WERI-Rb-1 (cell line): ENCODE measurements around the gene DTYMK.

Experiments used
- DNase-seq: peaks from one replicate; pipeline ENCODE4 v3.0.0-alpha.2; 2020
- H3K27ac ChIP-seq: fragments of 250-450 bp; sonication (Bioruptor Pico); 2 replicates; pipeline ENCODE4 v1.5.1; 2020; ENCODE audit warnings: mild to moderate bottlenecking, moderate library complexity
- H3K27me3 ChIP-seq: fragments of 250-450 bp; sonication (Bioruptor Pico); 2 replicates; pipeline ENCODE4 v1.5.1; 2021; ENCODE audit warnings: mild to moderate bottlenecking, low read depth, moderate library complexity; ENCODE audit not compliant: insufficient read depth, severe bottlenecking
- H3K36me3 ChIP-seq: fragments of 250-450 bp; sonication (Bioruptor Pico); 2 replicates; pipeline ENCODE4 v1.5.1; 2020; ENCODE audit warnings: mild to moderate bottlenecking, moderate library complexity
- H3K4me3 ChIP-seq: 2 replicates; pipeline ENCODE4 v1.5.1; 2011; ENCODE audit warnings: low read depth, mild to moderate bottlenecking, control low read depth, low read length
- H3K9me3 ChIP-seq: fragments of 250-450 bp; sonication (Bioruptor Pico); 2 replicates; pipeline ENCODE4 v1.5.1; 2021; ENCODE audit warnings: mild to moderate bottlenecking, moderate library complexity; ENCODE audit not compliant: severe bottlenecking
- CTCF ChIP-seq: IDR thresholded peaks from 2 replicates; pipeline ENCODE4 v1.5.1; 2011; ENCODE audit warnings: low read depth, mild to moderate bottlenecking, control low read depth, inconsistent platforms, low read length

Gene DTYMK

GRCh38 chr2:241627675-241628074 lies 58.9 kb downstream of the DTYMK start:
- Histone ChIP-seq H3K9me3 (no peaks in the 10 kb centered on the region), H3K27me3 (no peaks in the 10 kb centered on the region), H3K27ac (no peak overlapping the region), H3K4me3 (no peak overlapping the region), H3K36me3 (peaks cover 29% of the 10 kb centered on the region)
- no peak for DNase-seq
- no peak for TF ChIP-seq CTCF
